HL-60 (cell line): ENCODE data around the gene PCGF6.

ENCODE experiments used
- CTCF ChIP-seq: IDR thresholded peaks from one replicate; pipeline ENCODE4 v1.5.1; 2011; ENCODE audit warnings: low read length, control low read depth, inconsistent platforms; ENCODE audit not compliant: insufficient read depth
- GABPA ChIP-seq: IDR thresholded peaks from 2 replicates; pipeline ENCODE4 v1.6.1; 2012; ENCODE audit warnings: low read depth
- POLR2AphosphoS5 ChIP-seq: IDR thresholded peaks from 2 replicates; pipeline ENCODE4 v1.6.1; 2012; ENCODE audit warnings: low read depth
- SPI1 ChIP-seq: IDR thresholded peaks from 2 replicates; pipeline ENCODE4 v1.6.1; 2012; ENCODE audit warnings: low read depth, mild to moderate bottlenecking, borderline replicate concordance
- TF ChIP-seq, protein P1 (sequence below): IDR thresholded peaks from 2 replicates; pipeline ENCODE4 v1.6.1; 2012; ENCODE audit warnings: low read depth; ENCODE audit not compliant: insufficient replicate concordance

GRCh38 chr10:103280031-103280430 lies 70.9 kb downstream of the PCGF6 start:
- TF ChIP-seq CTCF = no peak
- TF ChIP-seq POLR2AphosphoS5 = no peak
- TF ChIP-seq, protein P1, sequence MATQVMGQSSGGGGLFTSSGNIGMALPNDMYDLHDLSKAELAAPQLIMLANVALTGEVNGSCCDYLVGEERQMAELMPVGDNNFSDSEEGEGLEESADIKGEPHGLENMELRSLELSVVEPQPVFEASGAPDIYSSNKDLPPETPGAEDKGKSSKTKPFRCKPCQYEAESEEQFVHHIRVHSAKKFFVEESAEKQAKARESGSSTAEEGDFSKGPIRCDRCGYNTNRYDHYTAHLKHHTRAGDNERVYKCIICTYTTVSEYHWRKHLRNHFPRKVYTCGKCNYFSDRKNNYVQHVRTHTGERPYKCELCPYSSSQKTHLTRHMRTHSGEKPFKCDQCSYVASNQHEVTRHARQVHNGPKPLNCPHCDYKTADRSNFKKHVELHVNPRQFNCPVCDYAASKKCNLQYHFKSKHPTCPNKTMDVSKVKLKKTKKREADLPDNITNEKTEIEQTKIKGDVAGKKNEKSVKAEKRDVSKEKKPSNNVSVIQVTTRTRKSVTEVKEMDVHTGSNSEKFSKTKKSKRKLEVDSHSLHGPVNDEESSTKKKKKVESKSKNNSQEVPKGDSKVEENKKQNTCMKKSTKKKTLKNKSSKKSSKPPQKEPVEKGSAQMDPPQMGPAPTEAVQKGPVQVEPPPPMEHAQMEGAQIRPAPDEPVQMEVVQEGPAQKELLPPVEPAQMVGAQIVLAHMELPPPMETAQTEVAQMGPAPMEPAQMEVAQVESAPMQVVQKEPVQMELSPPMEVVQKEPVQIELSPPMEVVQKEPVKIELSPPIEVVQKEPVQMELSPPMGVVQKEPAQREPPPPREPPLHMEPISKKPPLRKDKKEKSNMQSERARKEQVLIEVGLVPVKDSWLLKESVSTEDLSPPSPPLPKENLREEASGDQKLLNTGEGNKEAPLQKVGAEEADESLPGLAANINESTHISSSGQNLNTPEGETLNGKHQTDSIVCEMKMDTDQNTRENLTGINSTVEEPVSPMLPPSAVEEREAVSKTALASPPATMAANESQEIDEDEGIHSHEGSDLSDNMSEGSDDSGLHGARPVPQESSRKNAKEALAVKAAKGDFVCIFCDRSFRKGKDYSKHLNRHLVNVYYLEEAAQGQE = no peak
- no peak for TF ChIP-seq GABPA
- no peak for TF ChIP-seq SPI1
